GM21447 (cell line): ENCODE measurements around the gene RHBDL1.
A peak's percentile ranks its signal among the peaks of the same experiment; 100 is the strongest.

Source experiments
- ATAC-seq: cut with Tn5 transposase; IDR thresholded peaks from one replicate; pipeline ENCODE4 v1.9.1; 2021; ENCODE audit not compliant: unreplicated experiment

The RHBDL1 gene

DNA sequence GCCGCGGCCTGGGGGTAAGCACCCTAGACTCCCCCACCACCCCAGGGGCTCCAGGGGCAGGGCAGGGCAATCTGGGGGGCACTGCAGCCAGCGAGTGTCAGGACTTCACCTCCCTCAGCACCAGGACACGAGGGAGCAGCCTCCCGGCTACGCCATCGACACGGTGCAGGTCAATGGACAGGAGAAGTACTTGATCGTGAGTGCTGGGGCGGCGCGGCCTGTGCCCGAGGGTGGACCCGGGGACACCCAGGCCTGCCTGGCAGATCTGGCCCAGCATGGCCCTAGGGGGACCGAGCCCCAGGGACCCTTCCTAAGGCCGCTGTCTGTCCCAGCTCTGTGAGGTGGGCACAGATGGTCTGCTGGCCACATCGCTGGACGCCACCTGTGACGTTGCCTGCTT lies 3.1 kb upstream of the RHBDL1 start:
- no peak for ATAC-seq

DNA sequence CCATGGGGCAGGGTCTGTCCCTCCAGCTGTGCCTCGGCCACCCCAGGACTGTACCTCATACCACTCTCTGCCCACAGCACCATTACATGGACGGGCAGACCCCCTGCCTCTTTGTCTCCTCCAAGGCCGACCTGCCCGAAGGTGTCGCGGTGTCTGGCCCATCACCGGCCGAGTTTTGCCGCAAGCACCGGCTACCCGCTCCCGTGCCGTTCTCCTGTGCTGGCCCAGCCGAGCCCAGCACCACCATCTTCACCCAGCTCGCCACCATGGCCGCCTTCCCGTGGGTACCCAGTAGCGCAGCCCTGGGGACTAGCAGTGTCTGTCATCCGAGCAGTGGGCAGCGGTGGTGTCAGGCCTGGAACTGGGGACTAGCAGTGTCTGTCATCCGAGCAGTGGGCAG lies 2.6 kb upstream of the RHBDL1 start:
- ATAC-seq, result no peak

DNA sequence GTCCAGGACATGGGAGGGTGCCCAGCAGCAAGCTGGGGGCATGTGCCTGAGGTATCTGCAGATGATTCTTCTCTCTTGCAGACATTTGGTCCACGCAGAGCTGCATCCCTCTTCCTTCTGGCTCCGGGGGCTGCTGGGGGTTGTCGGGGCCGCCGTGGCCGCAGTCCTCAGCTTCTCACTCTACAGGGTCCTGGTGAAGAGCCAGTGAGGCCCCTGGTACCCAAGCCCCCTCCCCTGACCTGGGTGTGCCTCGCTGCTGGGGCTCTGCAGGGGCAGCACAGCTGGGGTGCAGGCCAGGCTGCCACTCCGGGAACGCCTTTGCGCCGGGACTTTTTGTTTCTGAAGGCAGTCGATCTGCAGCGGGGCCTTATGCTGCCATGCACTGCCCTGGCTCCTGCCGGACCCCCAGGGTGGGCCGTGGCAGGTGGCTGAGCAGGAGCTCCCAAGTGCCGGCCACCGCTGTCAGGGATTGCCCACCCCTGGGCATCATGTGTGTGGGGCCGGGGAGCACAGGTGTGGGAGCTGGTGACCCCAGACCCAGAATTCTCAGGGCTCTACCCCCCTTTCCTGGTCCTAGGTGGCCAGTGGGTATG lies 2.0 kb upstream of the RHBDL1 start:
- ATAC-seq, result no peak

- no peak for ATAC-seq
Measured at GRCh38 chr16:674214-674881, 1.1 kb upstream of the RHBDL1 start.

DNA sequence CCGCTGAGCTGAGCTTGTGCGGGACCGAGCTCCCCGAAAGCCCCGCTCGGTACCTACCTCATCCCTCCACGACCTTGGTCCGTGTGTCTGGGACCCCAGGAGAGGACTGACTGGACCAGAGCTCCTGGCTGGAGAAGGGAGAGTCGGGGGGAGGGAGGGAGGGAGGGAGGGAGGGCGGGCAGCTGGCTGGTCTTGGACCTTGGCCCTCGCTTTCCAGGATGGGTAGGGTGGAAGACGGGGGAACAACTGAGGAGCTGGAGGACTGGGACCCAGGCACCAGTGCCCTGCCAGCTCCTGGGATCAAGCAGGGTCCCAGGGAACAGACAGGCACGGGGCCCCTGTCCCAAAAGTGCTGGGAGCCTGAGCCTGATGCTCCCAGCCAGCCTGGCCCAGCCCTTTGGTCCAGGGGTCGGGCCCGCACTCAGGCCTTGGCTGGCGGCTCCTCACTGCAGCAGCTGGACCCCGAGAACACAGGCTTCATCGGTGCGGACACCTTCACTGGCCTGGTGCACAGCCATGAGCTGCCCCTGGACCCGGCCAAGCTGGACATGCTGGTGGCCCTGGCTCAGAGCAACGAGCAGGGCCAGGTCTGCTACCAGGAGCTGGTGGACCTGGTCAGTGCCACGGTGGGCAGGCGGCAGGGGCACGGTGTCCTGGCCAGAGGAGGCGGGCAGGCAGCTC lies 553 bp downstream of the RHBDL1 start:
- no peak for ATAC-seq

GRCh38 chr16:676565-676902 lies 1.1 kb downstream of the RHBDL1 start:
- ATAC-seq, result no peak

DNA sequence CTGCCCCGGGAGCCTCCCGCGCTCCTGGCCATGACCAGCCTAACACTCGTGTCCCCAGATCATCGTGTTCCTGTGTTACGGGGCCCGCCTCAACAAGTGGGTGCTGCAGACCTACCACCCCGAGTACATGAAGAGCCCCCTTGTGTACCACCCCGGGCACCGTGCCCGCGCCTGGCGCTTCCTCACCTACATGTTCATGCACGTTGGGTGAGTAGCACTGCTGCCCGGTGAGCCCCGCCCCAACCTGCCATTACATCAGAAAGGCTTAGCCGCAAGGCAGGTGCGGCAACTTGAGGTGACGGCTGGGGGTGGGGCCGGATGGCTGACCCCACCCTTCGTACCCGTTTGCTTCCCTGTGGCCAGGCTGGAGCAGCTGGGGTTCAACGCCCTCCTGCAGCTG lies 1.4 kb downstream of the RHBDL1 start:
- no peak for ATAC-seq

GRCh38 chr16:677316-678190 lies 2.1 kb downstream of the RHBDL1 start:
- ATAC-seq, result no peak

GRCh38 chr16:678209-678857 lies 2.9 kb downstream of the RHBDL1 start:
- no peak for ATAC-seq

DNA sequence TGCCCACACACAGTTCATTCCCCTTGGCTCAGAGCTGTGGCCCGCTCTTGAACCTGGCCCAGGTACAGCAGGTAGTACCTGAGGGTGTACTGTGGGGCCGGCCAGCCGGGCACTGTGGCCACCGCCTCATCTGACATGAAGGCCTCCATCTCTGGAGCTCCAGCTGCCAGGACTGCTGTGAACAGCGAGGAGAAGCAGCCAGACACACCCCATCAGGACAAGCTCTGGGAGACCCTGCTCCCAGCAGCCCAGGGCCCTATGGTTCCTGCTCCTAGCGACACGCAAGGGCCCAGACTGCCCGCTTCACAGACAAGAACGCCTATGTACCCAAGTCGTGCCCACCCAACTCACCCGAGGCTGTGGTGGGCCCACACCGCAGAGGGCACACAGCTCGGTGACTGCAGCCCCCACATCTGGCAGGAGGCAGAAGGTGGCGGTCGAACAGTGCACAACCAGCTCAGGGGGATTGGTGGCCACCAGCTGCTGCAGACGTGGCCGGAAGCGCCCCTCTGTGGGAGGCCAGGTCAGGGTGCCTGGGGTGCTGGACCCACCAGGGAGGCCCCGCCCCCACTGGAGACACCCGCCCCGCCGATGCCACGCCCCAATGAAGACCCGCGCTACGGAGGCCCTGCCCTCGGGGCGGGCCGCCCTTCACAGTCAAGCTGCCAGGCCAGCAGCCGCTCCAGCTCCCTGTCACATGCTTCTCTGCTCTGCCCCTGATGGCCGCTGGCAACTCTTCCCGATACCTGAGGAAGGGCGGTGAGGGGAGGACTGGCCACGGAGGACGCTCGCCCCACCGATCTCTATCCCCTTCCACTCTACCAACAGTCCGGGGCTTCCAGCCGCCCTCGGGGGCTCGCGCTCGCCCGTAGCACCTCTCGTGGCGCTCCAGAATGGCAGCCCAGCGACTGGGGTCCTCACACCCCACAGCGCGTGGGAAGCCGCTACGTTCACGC lies 3.7 kb downstream of the RHBDL1 start:
- ATAC-seq, result no peak

- ATAC-seq, result peak; percentile 37
Measured at GRCh38 chr16:679814-680624, 4.5 kb downstream of the RHBDL1 start, which contains the start of gene STUB1. STUB1 (plus strand) TSS chr16:680410; CDS start chr16:680526, 116 bp downstream.

DNA sequence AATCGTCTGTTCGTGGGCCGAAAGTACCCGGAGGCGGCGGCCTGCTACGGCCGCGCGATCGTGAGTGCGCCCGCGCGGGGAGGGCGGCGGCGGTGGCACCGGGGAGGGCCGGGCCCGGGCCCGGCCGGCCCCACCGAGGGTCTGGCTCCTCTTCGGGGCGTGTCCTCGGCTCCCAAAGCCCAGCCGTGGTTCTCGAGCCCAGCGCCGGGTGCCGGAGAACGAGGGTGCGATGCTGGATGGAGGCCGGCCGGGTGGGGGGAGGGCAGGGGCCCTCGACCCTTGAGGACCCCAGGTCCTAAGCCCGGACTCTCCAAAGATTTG lies 5.1 kb downstream of the RHBDL1 start:
- no peak for ATAC-seq

GRCh38 chr16:680967-681745 lies 5.7 kb downstream of the RHBDL1 start:
- ATAC-seq, result no peak

- no peak for ATAC-seq
Measured at GRCh38 chr16:681746-682427, 6.4 kb downstream of the RHBDL1 start.

DNA sequence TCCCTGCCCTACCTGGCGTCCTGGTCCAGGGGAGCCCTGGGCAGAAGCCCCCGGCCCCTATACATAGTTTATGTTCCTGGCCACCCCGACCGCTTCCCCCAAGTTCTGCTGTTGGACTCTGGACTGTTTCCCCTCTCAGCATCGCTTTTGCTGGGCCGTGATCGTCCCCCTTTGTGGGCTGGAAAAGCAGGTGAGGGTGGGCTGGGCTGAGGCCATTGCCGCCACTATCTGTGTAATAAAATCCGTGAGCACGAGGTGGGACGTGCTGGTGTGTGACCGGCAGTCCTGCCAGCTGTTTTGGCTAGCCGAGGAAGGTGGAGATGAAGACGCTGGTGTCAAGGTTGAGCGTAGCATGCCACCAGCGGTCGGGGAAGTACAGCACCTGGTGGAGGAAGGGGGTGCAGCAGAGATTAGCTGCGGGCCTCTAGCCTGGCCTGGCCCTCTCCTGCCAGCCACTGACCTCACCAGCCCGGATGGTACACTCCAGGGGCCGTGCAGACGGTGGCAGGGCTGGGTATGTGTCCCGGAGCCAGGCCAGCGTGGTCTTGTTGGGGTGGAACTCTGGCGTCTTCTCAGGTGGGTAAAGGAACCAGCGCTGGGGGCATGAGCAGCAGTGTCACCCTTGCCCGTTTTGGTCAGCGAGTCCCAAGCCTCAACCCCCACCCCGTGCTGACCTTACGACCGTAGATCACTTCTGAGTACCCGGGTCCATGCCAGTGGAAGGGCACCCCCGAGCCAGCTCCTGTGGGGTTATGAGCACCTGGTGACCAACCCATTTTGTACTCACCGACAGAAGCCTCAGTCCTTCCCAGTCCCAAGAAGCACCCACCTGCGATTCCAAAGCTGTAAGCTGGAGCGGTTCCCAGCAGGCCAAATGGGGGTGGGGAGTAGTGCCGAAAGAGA lies 7.3 kb downstream of the RHBDL1 start:
- no peak for ATAC-seq

DNA sequence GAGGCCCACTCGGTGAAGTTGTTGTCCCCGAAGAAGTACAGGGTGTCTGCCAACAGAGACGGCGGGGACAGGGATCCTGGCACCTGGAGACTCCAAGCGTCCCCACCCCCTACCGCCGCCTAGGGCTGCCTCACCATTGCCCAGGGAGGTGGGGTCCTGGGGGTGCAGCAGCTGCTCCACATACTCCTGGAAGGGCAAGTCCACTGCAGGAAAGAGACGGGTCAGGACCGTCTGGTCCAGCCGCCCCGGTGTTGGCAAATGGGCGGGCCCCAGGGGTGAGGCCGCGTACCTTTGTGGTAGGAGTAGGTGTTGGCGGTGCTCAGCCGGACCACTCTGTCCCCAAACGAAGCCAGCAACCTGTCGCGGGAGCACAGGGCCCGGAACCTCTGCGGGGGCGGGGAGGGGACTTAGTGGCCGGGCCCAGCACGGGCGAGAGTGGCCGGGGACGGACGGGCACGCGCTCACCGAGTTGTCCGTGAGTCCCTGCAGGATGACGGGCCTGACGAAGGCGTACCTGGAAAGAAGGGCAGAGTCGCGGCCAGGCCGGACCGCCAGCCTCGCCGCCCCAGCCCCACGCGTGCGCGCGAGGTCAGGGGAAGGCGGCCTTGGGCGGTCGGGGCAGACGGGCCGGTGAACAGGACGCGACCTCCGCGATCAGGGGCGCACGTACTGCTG lies 8.1 kb downstream of the RHBDL1 start:
- ATAC-seq, result no peak
